Loucy (cell line): ENCODE data around the gene NLRP8.

ENCODE experiments used
- EZH2phosphoT487 ChIP-seq: fragments of 200-600 bp; IDR thresholded peaks from 2 replicates; pipeline ENCODE4 v1.6.1; 2018; ENCODE audit warnings: antibody characterized with exemption, mild to moderate bottlenecking, moderate library complexity, borderline replicate concordance
- TF ChIP-seq, protein P1 (sequence below): fragments of 200-600 bp; sonication (generic); conservative IDR thresholded peaks from 2 replicates; pipeline ENCODE4 v1.5.1; 2014; ENCODE audit warnings: mild to moderate bottlenecking, antibody characterized with exemption, low read length

DNA sequence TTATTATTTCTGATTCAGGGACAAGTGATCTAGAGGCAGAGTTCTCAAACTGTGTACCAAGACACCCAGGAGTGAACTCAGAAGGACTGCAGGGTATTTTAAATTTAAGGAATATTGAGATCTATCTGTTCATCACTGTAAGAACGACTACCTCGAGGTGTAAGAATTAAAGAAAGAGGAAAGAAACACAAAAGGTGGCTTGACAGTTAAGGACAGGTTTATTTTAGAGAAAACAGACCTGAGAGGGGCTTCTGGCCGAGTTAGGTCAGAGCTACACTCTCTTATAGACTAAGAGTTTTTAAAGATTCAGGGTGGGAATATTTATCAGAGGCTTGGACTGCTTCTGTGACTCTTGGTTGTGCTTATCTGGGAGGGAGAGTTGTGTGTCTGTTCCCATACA, 26.4 kb downstream of the NLRP8 start:
- TF ChIP-seq, protein P1, sequence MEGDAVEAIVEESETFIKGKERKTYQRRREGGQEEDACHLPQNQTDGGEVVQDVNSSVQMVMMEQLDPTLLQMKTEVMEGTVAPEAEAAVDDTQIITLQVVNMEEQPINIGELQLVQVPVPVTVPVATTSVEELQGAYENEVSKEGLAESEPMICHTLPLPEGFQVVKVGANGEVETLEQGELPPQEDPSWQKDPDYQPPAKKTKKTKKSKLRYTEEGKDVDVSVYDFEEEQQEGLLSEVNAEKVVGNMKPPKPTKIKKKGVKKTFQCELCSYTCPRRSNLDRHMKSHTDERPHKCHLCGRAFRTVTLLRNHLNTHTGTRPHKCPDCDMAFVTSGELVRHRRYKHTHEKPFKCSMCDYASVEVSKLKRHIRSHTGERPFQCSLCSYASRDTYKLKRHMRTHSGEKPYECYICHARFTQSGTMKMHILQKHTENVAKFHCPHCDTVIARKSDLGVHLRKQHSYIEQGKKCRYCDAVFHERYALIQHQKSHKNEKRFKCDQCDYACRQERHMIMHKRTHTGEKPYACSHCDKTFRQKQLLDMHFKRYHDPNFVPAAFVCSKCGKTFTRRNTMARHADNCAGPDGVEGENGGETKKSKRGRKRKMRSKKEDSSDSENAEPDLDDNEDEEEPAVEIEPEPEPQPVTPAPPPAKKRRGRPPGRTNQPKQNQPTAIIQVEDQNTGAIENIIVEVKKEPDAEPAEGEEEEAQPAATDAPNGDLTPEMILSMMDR: no peak
- no peak for TF ChIP-seq EZH2phosphoT487
